HepG2 (cell line): ENCODE results near the gene SUPT4H1. TPM values are rescaled to one million over a fixed set of nuclear protein-coding genes. Genes with fewer than 3 reads are reported as not detected.

ENCODE experiments used
- FOXP1 ChIP-seq, 2 experiments: fragments of 450-650 bp in 1 of 2; IDR thresholded peaks; 2 replicates each; pipeline ENCODE4 v1.6.1; 2017 to 2018; ENCODE audit warnings: antibody characterized with exemption in 1 of 2
- GABPB1 ChIP-seq: IDR thresholded peaks from 2 replicates; pipeline ENCODE4 v1.6.1; 2016; ENCODE audit warnings: mild to moderate bottlenecking, missing genetic modification reagents, moderate library complexity, missing compliant biosample characterization
- KDM5B ChIP-seq: sonication (generic); formaldehyde crosslinking; IDR thresholded peaks from 2 replicates; pipeline ENCODE4 v1.4.0; 2020; ENCODE audit warnings: missing genetic modification reagents, mild to moderate bottlenecking, borderline replicate concordance
- MIER2 ChIP-seq: IDR thresholded peaks from 2 replicates; pipeline ENCODE4 v1.6.1; 2016; ENCODE audit warnings: missing biosample characterization, missing genetic modification reagents
- MYC ChIP-seq: sonication (generic); formaldehyde crosslinking; IDR thresholded peaks from 2 replicates; pipeline ENCODE4 v1.9.0; 2021; ENCODE audit warnings: missing genetic modification reagents, borderline replicate concordance
- NFYC ChIP-seq: IDR thresholded peaks from 2 replicates; pipeline ENCODE4 v1.6.1; 2016; ENCODE audit warnings: missing genetic modification reagents, missing compliant biosample characterization
- NR2F2 ChIP-seq: IDR thresholded peaks from 2 replicates; pipeline ENCODE4 v1.6.1; 2012; ENCODE audit warnings: low read depth, inconsistent platforms, borderline replicate concordance
- RARA ChIP-seq: IDR thresholded peaks from 2 replicates; pipeline ENCODE4 v1.6.1; 2016; ENCODE audit warnings: missing genetic modification reagents, missing compliant biosample characterization
- RCOR2 ChIP-seq: IDR thresholded peaks from 2 replicates; pipeline ENCODE4 v1.6.1; 2016; ENCODE audit warnings: missing biosample characterization, missing genetic modification reagents
- RFX5 ChIP-seq: IDR thresholded peaks from 2 replicates; pipeline ENCODE4 v1.6.1; 2011; ENCODE audit warnings: low read depth, low read length, improper control_type of control experiment
- SAFB2 ChIP-seq: sonication (generic); formaldehyde crosslinking; IDR thresholded peaks from 2 replicates; pipeline ENCODE4 v1.5.1; 2020; ENCODE audit warnings: missing genetic modification reagents, low read depth, mild to moderate bottlenecking, borderline replicate concordance
- SOX5 ChIP-seq: IDR thresholded peaks from 2 replicates; pipeline ENCODE4 v1.6.1; 2016; ENCODE audit warnings: borderline replicate concordance
- ZNF180 ChIP-seq: sonication (generic); formaldehyde crosslinking; IDR thresholded peaks from 2 replicates; pipeline ENCODE4 v1.4.0; 2020; ENCODE audit warnings: low read depth, missing genetic modification reagents, borderline replicate concordance
- ZNF232 ChIP-seq: sonication (generic); formaldehyde crosslinking; IDR thresholded peaks from 2 replicates; pipeline ENCODE4 v1.4.0; 2020; ENCODE audit warnings: missing genetic modification reagents, borderline replicate concordance
- ZNF256 ChIP-seq: sonication (generic); formaldehyde crosslinking; conservative IDR thresholded peaks from 2 replicates; pipeline ENCODE4 v1.4.0; 2020; ENCODE audit warnings: missing genetic modification reagents
- ZNF431 ChIP-seq: sonication (generic); formaldehyde crosslinking; IDR thresholded peaks from 2 replicates; pipeline ENCODE4 v1.9.0; 2022; ENCODE audit warnings: missing genetic modification reagents, low read depth, mild to moderate bottlenecking, borderline replicate concordance
- ZNF460 ChIP-seq: sonication (generic); formaldehyde crosslinking; IDR thresholded peaks from 2 replicates; pipeline ENCODE4 v1.5.1; 2020; ENCODE audit warnings: missing genetic modification reagents, mild to moderate bottlenecking, borderline replicate concordance
- ZNF569 ChIP-seq: sonication (generic); formaldehyde crosslinking; IDR thresholded peaks from 2 replicates; pipeline ENCODE4 v1.5.0; 2020; ENCODE audit warnings: mild to moderate bottlenecking, missing genetic modification reagents, moderate library complexity, borderline replicate concordance
- ZNF777 ChIP-seq: sonication (generic); formaldehyde crosslinking; IDR thresholded peaks from 2 replicates; pipeline ENCODE4 v1.4.0; 2020; ENCODE audit warnings: missing genetic modification reagents
- ZSCAN20 ChIP-seq: sonication (generic); formaldehyde crosslinking; IDR thresholded peaks from 2 replicates; pipeline ENCODE4 v1.4.0; 2020; ENCODE audit warnings: missing genetic modification reagents, mild to moderate bottlenecking, borderline replicate concordance
- ZSCAN9 ChIP-seq: IDR thresholded peaks from 2 replicates; pipeline ENCODE4 v1.6.1; 2016; ENCODE audit warnings: borderline replicate concordance
- polyA plus RNA-seq, 8 experiments: library from polyadenylated mRNA; depleted of rRNA in 3 of 8; stranded (reverse) in 7 of 8; unstranded in 1 of 8; fragments of >200 nt; fragmentation: Illumina TruSeq in 4 of 8; extraction: Trizol in 4 of 8; gene quantifications; 2 replicates each; pipeline versions ENCODE4 v1.2.1 to v1.2.3, GENCODE V29; 2011 to 2016; ENCODE audit warnings: low read depth in 4 of 8, missing spikeins in 1 of 8, mixed read lengths in 1 of 8; ENCODE audit not compliant: insufficient read depth in 1 of 8
- total RNA-seq, 5 experiments: library from RNA; depleted of rRNA; stranded (reverse); fragments of >200 nt; fragmentation: Illumina TruSeq; extraction: Trizol; gene quantifications; 2 replicates each; pipeline ENCODE4 v1.2.3, GENCODE V29; 2016; ENCODE audit warnings: low read depth in 1 of 5
- TF ChIP-seq, protein P1 (sequence below): sonication (generic); formaldehyde crosslinking; IDR thresholded peaks from 2 replicates; pipeline ENCODE4 v1.9.0; 2021; ENCODE audit warnings: missing genetic modification reagents, borderline replicate concordance
- TF ChIP-seq, protein P2 (sequence below): sonication (generic); formaldehyde crosslinking; conservative IDR thresholded peaks from 2 replicates; pipeline ENCODE4 v1.4.0; 2020; ENCODE audit warnings: missing genetic modification reagents
- TF ChIP-seq, protein P3 (sequence below): sonication (generic); formaldehyde crosslinking; IDR thresholded peaks from 2 replicates; pipeline ENCODE4 v1.8.0; 2022; ENCODE audit warnings: missing genetic modification reagents, mild to moderate bottlenecking, moderate library complexity, borderline replicate concordance

SUPT4H1 gene
- total and polyA plus RNA-seq, 2 of the 13 experiments (the other 11 are each of a cell fraction or from before 2014, with no cell fraction given): 155 to 244 TPM

DNA sequence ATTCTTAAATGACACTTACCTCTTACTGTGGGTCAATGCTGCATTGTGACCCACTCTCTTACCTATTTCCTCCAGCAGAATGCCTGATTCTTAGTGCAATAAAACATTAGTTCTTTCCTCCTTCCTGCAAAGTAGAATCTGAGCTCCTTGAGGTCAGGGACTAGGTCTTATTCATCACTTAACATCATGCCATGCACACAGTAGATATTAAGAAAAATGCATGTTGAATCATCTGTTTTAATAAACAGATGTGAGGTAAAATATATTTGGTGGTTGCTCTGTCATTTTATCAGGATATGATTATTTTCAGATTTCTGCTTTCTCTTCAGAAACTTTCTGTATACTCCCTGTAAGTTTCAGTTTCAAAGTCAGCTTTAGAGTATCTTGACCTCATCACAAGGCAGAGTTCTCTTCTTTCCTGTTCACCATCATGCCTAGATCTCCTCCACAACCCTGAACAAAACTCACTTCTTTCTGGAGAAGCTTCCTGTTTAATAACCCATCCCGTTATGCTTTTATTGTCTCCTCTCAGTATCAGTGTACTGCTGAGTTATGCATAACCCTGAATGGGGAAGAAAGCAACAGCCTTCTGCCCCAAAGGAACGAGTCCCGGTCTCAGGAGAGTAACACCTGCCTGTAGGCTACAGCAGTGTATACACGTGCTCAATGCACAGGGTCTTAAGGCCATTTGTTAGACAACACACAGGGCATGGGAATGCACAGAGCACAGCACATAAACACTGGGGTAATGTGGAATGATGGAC is 30.3 kb upstream of the SUPT4H1 start (continued):
- TF ChIP-seq ZNF180 (CRISPR knock-in tag) (no peak), SOX5 (CRISPR knock-in tag) (peak; percentile 77; the same call in 1 of the 2 replicates), NR2F2 (no peak), ZNF431 (CRISPR knock-in tag) (no peak), GABPB1 (CRISPR knock-in tag) (no peak), KDM5B (CRISPR knock-in tag) (no peak), ZSCAN20 (0 out of 2 replicates have a peak, but pooled peaks have one; percentile 58), MIER2 (CRISPR knock-in tag) (no peak), ZNF569 (no peak), ZSCAN9 (CRISPR knock-in tag) (no peak), RFX5 (no peak), MYC (CRISPR knock-in tag) (peak; percentile 66; the same call in 1 of the 2 replicates), ZNF232 (CRISPR knock-in tag) (peak; percentile 24; the same call in 1 of the 2 replicates), NFYC (CRISPR knock-in tag) (no peak), ZNF256 (CRISPR knock-in tag) (no peak), RARA (CRISPR knock-in tag) (peak; percentile 55), ZNF460 (CRISPR knock-in tag) (no peak), ZNF777 (CRISPR knock-in tag) (no peak), SAFB2 (CRISPR knock-in tag) (no peak), FOXP1 (IDR thresholded peaks at IDR 0.05) (no peak), FOXP1 (CRISPR knock-in tag; IDR thresholded peaks at IDR 0.05) (peak; percentile 79), RCOR2 (0 out of 2 replicates have a peak, but pooled peaks have one; percentile 12)
- TF ChIP-seq, protein P1, sequence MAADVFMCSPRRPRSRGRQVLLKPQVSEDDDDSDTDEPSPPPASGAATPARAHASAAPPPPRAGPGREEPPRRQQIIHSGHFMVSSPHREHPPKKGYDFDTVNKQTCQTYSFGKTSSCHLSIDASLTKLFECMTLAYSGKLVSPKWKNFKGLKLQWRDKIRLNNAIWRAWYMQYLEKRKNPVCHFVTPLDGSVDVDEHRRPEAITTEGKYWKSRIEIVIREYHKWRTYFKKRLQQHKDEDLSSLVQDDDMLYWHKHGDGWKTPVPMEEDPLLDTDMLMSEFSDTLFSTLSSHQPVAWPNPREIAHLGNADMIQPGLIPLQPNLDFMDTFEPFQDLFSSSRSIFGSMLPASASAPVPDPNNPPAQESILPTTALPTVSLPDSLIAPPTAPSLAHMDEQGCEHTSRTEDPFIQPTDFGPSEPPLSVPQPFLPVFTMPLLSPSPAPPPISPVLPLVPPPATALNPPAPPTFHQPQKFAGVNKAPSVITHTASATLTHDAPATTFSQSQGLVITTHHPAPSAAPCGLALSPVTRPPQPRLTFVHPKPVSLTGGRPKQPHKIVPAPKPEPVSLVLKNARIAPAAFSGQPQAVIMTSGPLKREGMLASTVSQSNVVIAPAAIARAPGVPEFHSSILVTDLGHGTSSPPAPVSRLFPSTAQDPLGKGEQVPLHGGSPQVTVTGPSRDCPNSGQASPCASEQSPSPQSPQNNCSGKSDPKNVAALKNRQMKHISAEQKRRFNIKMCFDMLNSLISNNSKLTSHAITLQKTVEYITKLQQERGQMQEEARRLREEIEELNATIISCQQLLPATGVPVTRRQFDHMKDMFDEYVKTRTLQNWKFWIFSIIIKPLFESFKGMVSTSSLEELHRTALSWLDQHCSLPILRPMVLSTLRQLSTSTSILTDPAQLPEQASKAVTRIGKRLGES (CRISPR knock-in tag): no peak
- TF ChIP-seq, protein P2, sequence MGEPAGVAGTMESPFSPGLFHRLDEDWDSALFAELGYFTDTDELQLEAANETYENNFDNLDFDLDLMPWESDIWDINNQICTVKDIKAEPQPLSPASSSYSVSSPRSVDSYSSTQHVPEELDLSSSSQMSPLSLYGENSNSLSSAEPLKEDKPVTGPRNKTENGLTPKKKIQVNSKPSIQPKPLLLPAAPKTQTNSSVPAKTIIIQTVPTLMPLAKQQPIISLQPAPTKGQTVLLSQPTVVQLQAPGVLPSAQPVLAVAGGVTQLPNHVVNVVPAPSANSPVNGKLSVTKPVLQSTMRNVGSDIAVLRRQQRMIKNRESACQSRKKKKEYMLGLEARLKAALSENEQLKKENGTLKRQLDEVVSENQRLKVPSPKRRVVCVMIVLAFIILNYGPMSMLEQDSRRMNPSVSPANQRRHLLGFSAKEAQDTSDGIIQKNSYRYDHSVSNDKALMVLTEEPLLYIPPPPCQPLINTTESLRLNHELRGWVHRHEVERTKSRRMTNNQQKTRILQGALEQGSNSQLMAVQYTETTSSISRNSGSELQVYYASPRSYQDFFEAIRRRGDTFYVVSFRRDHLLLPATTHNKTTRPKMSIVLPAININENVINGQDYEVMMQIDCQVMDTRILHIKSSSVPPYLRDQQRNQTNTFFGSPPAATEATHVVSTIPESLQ: no peak
- TF ChIP-seq, protein P3, sequence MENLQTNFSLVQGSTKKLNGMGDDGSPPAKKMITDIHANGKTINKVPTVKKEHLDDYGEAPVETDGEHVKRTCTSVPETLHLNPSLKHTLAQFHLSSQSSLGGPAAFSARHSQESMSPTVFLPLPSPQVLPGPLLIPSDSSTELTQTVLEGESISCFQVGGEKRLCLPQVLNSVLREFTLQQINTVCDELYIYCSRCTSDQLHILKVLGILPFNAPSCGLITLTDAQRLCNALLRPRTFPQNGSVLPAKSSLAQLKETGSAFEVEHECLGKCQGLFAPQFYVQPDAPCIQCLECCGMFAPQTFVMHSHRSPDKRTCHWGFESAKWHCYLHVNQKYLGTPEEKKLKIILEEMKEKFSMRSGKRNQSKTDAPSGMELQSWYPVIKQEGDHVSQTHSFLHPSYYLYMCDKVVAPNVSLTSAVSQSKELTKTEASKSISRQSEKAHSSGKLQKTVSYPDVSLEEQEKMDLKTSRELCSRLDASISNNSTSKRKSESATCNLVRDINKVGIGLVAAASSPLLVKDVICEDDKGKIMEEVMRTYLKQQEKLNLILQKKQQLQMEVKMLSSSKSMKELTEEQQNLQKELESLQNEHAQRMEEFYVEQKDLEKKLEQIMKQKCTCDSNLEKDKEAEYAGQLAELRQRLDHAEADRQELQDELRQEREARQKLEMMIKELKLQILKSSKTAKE (CRISPR knock-in tag): peak; percentile 9; the same call in 1 of the 2 replicates
